Endothelial cell of hepatic sinusoid (primary cell): ENCODE measurements around the gene PHKA2.
"Not testable (repeated sequence)": the region's sequence is repeated elsewhere in the genome, so short reads cannot be mapped to it uniquely, and the experiment has no call there.

Source experiments
- in situ Hi-C: cut with HindIII; loops from 2 replicates; pipeline ENCODE4 v1.10.0; 2017; ENCODE audit warnings: low sequenced_read_pairs

The PHKA2 gene

GRCh38 chrX:18983666-18984380 is at the start of gene PHKA2:
TSS of gene PHKA2 (minus strand) at chrX:18984114. CDS start at chrX:18983932, 182 bp downstream.
- in situ Hi-C loops, result no loop called here

GRCh38 chrX:19030805-19031204 is 46.9 kb upstream of the PHKA2 start:
- in situ Hi-C loops, result no loop called here

GRCh38 chrX:19028560-19028959 is 44.6 kb upstream of the PHKA2 start:
- in situ Hi-C loops, result no loop called here

- in situ Hi-C loops, result no loop called here
Observed at GRCh38 chrX:19024366-19024765, 40.5 kb upstream of the PHKA2 start.

- in situ Hi-C loops, result no loop called here
Observed at GRCh38 chrX:19019996-19020395, 36.1 kb upstream of the PHKA2 start.

GRCh38 chrX:19017271-19017670 is 33.4 kb upstream of the PHKA2 start:
- in situ Hi-C loops, result no loop called here

- in situ Hi-C loops, result not testable (repeated sequence)
Observed at GRCh38 chrX:19016614-19017013, 32.7 kb upstream of the PHKA2 start.

- in situ Hi-C loops, result no loop called here
Observed at GRCh38 chrX:19007868-19008267, 24.0 kb upstream of the PHKA2 start.

- in situ Hi-C loops, result no loop called here
Observed at GRCh38 chrX:19007011-19007410, 23.1 kb upstream of the PHKA2 start.

- in situ Hi-C loops, result no loop called here
Observed at GRCh38 chrX:19005909-19006308, 22.0 kb upstream of the PHKA2 start.

GRCh38 chrX:19003756-19004155 is 19.8 kb upstream of the PHKA2 start:
- in situ Hi-C loops, result no loop called here

GRCh38 chrX:18998653-18999052 is 14.7 kb upstream of the PHKA2 start:
- in situ Hi-C loops, result no loop called here

GRCh38 chrX:18997916-18998315 is 14.0 kb upstream of the PHKA2 start:
- in situ Hi-C loops, result no loop called here

- in situ Hi-C loops, result no loop called here
Observed at GRCh38 chrX:18996536-18996935, 12.6 kb upstream of the PHKA2 start.

- in situ Hi-C loops, result no loop called here
Observed at GRCh38 chrX:18995221-18995620, 11.3 kb upstream of the PHKA2 start.

- in situ Hi-C loops, result no loop called here
Observed at GRCh38 chrX:18994713-18995112, 10.8 kb upstream of the PHKA2 start.

- in situ Hi-C loops, result no loop called here
Observed at GRCh38 chrX:18992829-18993228, 8.9 kb upstream of the PHKA2 start.

GRCh38 chrX:18985186-18985435 is 1.2 kb upstream of the PHKA2 start:
- in situ Hi-C loops, result no loop called here

GRCh38 chrX:18984381-18985185 is 669 bp upstream of the PHKA2 start:
- in situ Hi-C loops, result no loop called here

GRCh38 chrX:18981124-18981807 is 2.6 kb downstream of the PHKA2 start:
- in situ Hi-C loops, result no loop called here

- in situ Hi-C loops, result not testable (repeated sequence)
Observed at GRCh38 chrX:18980262-18980661, 3.7 kb downstream of the PHKA2 start.

GRCh38 chrX:18974993-18975392 is 8.9 kb downstream of the PHKA2 start:
- in situ Hi-C loops, result no loop called here
